Fibroblast of skin of left quadriceps (primary cell): ENCODE results near the gene TUBB2A.
"Not testable (repeated sequence)": the region's sequence is repeated elsewhere in the genome, so short reads cannot be mapped to it uniquely, and the experiment has no call there.

Experiments used
- DNase-seq, 2 experiments: peaks; one replicate each; pipeline ENCODE4 v3.0.0-alpha.2; 2013; ENCODE audit warnings: low read depth in 2 of 2

The TUBB2A gene

DNA sequence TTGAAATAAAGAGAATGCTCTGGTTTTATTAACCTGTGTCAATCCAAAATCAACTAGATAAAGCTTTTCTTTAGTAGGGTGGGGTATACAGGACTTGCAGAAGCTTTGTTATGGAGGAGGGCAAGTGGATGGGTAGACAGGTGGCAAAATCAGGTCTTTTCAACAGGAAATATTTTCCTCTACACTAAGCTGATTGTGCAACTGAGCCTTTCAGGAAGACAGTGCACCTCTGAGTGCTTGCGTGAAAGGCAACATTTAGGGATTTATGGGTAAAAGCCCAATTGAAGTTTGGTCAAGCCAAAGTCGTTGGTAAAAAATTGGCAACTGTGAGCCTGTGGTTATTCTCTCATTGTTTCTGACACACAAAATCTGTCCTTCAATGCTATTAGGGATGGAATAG lies 23.8 kb upstream of the TUBB2A start:
- DNase-seq: no peak

DNA sequence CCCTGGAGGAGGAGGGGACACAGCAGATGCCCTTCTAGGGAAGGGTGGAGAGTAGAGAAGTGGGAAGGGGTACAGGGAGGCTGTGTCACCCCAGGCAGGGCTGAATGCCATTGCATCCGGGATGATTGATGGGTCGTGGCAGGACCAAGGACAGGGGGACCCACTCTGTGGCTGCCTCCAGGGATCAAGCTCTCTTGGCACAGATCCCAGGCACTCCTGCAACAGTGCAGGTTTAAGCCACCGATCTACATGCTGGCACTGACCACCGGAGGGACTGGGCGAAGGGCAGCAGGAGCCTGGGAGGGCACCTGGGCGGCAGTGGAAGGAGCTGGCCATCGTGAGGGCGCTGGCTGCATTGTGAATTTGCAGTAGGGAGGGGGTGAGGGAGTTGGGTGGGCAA lies 22.6 kb upstream of the TUBB2A start:
- DNase-seq: not testable (repeated sequence)

DNA sequence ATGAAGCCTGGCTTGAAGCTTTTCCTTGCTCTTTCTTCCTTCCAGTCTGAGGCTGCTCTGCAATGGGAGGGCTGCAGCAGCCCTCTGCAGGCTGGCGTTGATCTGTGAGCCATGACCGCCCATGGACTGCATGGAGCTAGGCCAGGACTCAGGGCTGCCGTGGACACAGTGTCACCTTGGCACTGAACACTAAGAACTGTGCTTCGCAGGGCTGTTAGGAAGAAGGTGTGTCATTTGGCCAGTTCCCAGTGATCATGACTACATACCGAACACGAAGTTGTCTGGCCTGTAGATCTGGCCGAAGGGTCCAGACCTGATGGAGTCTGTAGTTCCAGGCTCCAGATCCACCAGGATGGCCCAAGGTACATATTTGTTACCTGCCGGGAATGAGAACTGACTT lies 21.3 kb upstream of the TUBB2A start:
- not testable (repeated sequence) for DNase-seq

DNA sequence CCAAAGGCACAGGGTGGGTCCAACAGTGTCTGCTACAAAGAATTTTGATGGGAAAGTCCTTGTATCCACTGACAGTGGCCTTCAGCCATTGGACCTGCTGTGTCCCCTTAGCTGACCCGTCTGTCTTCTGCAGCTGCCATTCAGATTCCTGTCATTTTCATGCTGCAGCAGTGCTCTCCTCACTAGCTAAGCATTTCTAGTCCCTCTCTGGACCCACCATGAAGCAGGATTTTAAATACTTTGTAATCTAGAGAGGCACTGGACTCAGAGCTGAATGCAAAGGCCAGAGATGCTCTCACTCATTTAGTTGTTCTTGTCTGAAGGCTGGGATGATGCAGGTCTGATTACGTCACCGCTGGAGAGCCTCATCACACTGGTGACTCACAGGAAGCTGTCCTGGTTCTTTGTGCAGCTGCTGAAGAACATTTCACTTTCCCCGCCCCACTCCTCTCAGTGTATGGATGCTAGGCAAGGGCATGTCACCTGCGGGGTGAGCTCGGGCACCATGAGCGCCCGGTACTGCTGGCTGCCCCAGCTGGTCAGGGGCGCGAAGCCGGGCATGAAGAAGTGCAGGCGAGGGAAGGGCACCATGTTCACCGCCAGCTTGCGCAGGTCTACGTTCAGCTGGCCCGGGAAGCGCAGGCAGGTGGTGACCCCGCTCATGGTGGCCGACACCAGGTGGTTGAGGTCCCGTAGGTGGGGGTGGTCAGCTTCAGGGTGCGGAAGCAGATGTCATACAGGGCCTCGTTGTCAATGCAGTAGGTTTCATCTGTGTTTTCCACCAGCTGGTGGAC lies 19.4 kb upstream of the TUBB2A start:
- peak; percentile 61 to 63 for DNase-seq

DNA sequence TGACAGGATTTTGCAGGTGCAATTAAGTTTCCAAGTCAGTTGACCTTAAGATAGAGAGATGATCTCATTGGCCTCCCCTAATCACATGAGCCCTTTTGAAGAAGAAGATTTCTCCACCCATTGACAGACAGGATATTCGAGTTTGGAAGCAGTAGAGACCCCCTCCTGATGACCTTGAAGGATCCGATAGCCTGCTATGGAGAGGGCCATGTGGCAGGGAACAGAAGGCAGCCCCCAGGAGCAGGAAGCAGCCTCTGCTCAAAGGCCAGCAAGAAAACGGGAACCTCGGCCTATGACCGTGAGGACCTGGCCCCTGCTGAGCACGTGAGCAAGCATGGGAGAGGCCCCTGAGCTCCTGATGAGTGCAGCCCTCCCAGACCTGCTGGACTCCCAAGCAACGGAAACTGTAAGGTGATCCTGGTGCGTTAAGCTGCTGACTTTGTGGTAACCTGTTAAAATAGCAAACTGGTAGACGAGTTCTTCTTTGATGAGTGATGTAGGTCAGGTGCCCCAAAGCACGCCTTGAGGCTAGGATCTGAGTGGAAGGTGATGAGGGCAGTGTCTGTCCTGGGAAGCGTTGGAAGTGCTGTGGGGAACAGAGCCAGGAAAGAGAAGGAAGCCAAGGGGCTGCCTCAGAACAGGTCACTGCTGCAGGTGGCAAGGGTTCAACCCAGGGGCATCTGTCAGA lies 18.5 kb upstream of the TUBB2A start:
- no peak for DNase-seq

DNA sequence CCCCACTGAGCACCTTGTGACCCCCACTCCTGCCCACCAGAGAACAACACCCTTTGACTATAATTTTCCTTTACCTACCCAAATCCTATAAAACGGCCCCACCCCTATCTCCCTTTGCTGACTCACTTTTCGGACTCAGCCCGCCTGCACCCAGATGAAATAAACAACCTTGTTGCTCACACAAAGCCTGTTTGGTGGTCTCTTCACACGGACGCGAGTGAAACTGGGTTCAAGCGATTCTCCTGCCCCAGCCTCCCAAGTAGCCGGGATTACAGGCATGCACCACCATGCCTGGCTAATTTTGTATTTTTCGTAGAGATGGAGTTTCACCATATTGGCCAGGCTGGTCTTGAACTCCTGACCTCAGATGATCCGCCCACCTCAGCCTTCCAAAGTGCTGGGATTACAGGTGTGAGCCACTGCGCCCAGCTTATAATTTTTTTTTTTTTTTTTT lies 16.3 kb upstream of the TUBB2A start:
- not testable (repeated sequence) for DNase-seq

DNA sequence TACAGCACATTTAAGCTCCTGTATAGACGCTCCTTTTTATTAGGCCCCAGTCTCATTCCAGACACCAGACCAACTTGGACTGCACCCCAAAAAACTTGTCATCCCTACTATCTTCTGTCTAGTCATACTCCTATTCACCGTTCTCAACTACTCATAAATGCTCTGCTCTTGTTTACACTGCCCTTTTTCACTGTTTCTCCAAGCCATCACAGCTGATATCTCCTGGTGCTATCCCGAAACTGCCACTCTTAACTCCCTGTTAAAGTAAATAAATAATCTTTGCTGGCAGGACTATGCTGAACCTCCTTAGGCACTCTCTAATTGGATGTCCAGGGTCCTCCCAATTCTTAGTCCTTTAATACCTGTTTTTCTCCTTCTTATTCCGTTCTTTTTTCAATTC lies 15.4 kb upstream of the TUBB2A start:
- DNase-seq: not testable (repeated sequence)

DNA sequence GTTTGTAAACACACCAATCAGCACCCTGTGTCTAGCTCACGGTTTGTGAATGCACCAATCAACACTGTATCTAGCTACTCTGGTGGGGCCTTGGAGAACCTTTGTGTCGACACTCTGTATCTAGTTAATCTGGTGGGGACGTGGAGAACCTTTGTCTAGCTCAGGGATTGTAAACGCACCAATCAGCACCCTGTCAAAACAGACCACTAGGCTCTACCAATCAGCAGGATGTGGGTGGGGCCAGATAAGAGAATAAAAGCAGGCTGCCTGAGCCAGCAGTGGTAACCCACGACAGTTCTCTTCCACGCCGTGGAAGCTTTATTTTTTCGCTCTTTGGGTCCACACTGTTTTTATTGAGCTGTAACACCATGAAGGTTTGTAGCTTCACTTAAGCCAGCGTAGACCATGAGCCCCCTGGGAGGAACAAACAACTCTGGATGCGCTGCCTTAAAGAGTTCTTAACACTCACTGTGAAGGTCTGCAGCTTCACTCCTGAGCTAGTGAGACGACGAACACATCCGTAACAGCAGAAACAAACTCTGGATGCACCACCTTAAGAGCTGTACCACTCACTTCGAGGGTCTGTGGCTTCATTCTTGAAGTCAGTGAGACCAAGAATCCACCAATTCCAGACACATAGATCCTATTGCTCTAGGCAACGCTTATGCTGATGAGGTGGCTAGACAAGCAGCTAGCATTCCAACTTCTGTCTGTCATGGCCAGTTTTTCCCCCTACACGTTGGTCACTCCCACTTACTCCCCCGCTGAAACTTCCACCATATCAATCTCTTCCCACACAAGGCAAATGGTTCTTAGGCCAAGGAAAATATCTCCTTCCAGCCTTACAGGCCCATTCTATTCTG lies 14.2 kb upstream of the TUBB2A start:
- not testable (repeated sequence) for DNase-seq

DNA sequence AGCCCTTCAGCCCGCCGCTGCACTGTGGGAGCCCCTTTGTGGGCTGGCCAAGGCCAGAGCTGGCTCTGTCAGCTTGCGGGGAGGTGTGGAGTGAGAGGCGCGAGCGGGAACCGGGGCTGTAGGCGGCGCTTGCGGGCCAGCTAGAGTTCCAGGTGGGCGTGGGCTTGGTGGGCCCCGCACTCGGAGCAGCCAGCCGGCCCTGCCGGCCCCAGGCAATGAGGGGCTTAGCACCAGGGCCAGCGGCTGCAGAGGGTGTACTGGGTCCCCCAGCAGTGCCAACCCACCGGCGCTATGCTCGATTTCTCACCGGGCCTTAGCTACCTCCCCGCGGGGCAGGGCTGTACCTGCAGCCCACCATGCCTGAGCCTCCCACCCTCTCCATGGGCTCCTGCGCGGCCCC lies 13.3 kb upstream of the TUBB2A start:
- not testable (repeated sequence) for DNase-seq

DNA sequence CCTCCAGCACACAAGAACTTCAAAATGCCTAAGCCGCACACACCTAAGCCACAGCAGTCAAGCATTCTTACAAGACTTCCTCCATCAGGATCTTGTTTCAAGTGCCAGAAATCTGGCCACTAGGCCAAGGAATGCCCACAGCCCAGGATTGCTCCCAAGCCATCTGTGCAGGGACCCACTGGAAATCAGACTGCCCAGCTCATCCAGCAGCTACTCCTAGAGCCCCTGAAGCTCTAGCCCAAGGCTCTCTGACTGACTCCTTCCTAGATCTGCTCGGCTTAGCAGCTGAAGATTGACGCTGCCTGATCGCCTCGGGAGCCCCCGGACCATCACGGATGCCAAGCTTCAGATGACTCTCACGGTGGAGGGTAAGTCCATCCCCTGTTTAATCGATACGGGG lies 10.7 kb upstream of the TUBB2A start:
- DNase-seq: not testable (repeated sequence)

DNA sequence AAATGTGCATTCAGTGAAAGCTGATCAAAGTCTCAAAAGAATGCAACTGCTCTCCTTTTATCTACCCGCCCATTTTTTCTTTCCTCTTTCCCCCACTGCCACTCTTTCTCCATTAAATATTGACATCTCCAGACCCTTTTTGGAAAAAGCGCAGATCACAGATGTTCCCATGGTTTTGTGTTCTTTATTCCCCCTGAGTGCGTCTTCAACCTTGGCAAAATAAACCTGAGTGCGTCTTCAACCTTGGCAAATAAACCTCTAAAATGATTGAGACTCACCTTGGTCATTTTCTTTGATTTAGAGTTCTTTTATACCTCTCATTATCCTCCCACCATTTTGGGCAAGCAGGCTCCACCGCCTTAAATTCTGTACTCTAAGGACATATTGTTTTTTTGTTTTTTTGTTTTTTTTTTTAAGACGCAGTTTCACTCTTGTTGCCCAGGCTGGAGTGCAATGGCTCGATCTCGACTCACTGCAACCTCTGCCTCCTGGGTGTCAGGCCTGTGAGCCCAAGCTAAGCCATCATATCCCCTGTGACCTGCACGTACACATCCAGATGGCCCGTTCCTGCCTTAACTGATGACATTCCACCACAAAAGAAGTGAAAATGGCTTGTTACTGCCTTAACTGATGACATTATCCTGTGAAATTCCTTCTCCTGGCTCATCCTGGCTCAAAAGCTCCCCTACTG lies 9.3 kb upstream of the TUBB2A start:
- not testable (repeated sequence) for DNase-seq

DNA sequence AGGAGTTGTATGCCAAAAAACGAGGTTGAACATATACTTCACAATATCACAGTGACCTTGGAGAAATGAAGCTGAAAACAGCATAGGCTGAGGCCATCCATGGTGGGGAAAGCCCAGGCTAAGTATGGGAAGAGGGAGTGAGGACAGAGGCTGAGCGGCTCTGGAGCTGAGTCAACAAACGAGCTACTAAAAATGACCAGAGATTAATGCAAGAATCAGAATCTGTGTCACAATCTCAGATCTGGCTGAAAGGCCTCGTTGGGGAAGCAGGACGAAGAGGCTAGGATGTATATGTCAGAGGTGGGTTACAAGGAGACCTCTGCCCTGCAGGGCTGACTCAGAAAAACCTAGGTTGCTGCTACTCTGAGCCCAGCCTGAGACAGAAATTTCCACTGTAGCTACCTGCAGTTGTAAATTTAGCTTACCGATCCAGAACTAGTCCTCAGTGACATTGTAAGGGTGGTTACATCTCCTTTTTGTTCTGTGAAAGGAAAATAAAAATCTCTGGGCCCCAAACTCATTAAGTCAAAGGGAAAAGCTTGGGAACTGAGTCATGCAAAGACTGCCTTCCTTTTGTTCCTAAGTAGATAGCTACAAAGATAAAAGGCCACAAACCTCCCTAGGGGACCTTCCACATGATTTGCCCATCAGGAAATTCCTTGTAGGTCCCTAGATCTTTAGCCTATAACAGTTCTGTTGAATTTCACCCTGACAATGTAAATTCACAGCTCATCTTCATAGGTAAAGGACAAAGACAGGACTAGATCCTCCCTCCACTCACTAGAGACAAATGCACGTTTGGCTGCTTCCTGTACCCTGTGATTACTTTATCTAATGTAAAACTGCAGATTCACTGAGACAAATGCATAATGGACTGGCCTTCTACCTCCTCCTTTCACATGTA lies 8.5 kb upstream of the TUBB2A start:
- DNase-seq: no peak

DNA sequence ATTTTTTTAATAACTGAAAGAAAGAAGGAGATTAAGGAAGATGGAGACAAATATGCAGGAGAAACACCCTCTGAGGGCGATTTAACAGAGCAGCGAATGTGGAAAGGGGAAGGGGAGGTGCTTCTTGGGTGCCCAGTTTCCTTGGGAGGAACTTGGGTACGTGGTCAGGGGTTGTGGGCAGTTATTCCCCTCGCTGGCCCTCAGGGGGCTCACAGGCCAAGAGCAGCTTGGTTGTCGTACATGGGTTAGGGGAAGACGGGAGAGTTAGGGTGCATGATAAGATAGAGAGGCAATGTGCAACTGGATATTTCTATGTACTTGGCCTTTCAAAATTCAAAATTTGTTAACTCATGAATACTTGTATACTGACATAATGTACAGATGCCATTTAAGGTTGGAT lies 7.0 kb upstream of the TUBB2A start:
- DNase-seq: no peak

DNA sequence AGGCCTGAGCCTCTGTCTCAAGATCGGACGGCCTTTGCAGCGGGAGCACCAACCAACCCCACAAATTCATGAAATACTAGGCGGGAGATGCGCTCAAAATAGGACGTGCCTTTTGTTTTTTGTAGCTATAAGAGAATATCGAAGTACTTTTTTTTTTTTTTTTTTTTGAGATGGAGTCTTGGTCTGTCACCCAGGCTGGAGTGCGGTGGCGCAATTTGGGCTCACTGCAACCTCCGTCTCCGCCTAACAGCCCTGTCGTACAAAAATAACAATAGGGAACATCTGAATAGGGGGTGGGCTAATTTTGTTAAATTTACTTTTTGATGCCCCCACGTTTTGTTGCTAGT lies 5.9 kb upstream of the TUBB2A start:
- DNase-seq: no peak

DNA sequence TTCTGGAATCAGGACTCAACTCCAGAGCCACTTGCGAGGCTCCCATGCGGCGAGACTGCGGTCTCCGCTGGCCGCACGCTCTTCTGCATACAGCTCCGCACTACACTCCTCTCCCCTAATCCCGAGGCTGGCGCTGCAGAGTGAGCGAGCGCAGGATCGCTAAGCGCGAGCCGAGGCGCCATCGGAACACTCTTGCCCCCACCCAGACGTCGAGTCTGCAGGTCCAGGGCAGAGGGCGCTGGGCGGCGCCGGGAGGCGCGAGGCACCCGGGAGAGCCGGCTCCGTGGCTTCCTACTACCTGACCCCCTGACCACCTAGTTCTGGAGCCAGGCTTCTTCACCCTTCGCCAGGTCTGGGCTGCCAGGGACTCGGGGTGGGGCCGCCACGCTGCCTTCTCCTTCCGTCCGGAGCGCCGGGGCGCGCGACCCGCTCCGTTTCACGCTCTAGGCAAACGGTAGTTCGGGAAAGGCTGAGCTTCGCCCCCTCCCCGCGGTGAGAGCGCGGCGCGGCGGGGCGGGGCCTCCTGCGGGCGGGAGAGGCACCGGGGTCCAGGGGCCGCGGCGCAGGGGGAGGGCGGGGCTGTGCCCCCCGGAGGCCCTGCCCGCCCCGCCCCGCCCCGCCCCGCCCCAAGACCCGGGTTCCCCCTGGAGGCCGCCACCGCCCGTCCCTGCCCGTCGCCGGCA lies 5.4 kb upstream of the TUBB2A start:
- peak in 1 of 2 experiments; percentile 37 for DNase-seq

DNA sequence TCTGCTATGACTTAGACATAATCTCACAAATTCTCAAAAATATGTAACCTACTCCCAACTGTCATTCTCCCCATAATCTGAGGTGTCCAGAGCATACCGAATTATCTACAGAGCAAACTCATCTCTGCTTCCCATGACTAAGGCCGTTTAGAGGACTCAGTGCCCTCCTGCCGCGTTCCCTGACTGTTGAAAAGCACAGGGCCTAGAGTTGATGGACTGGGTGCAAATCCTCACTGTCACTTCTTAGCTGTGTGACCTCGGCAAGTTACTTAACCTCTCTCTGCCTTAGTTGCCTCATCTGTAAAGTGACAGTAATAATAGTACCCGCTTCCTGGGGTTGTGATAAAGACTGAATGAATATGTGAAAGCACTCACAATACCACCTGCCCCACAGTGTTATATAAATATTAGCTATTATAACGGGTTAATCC lies 4.7 kb upstream of the TUBB2A start:
- no peak for DNase-seq

DNA sequence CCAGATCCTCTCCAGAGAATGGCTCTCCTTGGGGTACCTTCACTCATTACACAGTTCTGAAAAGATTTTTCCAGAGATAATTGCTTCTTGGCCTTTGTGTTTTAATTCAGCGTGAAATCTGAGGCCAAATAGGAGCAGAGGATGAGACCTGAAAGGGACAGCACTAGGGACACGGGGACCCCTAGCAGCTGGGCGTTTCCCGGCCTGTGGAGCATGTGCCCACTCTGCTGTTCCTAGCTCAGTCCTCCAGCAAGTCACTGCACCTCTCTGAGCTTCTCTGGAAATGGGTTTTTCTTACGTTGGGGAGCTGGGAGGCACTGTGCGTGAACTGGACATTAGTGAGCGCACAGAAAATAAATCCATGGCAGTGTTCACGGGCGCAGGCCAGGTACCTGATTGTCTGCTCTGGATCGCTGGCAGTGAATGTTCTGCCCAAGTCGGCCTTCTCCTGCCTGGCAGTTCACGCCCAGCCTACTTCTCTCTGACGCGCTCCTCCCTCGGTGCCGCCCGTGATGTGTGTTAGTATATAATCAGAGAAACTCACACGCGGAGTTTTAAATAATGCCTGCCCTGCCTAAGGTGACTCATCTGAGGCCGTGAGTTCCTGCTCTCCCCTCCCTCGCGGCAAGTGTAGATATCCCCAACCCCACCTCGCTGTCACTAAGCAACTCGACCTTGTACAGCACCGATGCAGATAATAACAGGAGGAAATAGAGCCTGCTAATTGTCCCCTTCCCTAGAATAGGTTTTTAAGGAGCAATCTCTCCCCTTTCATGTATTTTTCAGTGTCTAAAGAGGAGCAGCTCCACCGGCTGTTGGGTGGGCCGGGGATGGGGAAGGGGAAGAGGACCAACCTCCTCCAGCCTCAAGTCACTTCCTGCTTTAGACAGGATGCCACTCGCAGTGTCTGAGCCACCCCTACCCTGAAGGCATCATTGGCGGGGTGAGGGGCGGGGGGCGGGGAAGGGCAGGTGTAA lies 2.7 kb upstream of the TUBB2A start:
- DNase-seq: no peak

DNA sequence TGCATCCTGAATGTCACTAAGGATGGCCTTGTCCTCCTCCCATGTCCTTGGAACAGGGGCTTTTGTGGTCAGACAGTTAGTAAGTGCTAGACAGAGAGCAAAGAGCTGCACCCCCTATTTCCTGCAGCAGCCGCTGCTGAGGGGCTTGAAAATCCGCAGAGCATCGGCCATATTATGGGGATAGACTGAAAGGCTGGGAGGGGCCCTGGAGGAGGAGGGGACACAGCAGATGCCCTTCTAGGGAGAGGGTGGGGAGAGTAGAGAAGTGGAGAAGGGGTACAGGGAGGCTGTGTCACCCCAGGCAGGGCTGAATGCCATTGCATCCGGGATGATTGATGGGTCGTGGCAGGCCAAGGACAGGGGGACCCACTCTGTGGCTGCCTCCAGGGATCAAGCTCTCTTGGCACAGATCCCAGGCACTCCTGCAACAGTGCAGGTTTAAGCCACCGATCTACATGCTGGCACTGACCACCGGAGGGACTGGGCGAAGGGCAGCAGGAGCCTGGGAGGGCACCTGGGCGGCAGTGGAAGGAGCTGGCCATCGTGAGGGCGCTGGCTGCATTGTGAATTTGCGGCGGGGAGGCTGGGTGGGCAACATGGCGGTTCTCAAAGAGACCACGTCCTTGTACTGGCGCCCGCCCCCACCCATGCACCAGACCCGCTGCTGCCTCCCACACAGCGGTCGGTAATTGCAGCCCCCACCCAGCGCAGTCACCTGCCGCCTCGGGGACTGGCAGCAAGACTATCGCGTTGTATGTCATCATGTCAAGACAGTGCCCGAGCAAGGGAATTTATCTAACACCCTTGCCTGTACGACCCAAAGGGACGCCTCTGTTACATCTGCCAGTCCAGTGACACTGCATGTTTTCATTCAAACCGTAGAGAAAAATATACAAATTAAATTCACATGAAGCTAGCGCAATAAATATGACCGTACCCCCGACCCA lies 887 bp downstream of the TUBB2A start:
- DNase-seq: not testable (repeated sequence)
